ENCODE results near the gene CPA4. TPM values are rescaled to one million over a fixed set of nuclear protein-coding genes. Genes with fewer than 3 reads are reported as not detected.
"Not testable (repeated sequence)": the region's sequence is repeated elsewhere in the genome, so short reads cannot be mapped to it uniquely, and the experiment has no call there.

CPA4 gene
- total RNA-seq, 2 donors from 2014 or later = 0.23 TPM; not detected in 1

DNA sequence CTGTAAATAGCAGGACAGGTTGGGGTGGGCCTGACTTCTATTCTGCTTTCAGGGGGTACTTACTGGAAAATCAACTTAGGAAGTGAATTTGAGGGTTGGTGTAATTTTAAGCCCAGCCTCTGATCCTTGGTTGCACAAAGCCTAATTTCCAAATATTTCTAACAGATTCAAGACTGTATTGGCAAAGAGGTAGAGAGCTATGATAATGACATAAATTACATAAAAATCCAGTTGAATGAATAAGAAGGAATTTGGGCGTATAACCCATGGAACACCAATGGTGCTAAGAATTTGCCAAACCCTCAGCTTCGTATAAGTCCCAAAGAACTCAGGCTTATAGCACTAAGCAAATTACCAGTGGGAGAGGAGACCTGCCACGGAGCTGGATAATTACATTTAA, 11.9 kb downstream of the CPA4 start:
- DNase-seq (ENCODE audit: low spot score) = no peak
- Histone ChIP-seq H3K36me3 (no peaks in the 10 kb centered on the region), H3K4me1 (replicated peaks) (no peaks in the 10 kb centered on the region), H3K27me3 (replicated peaks; ENCODE audit: insufficient read depth) (no peaks in the 10 kb centered on the region), H3K9me3 (no peaks in the 10 kb centered on the region), H3K27ac (no peak overlapping the region), H3K4me3 (no peak overlapping the region)
- TF ChIP-seq, protein P1, sequence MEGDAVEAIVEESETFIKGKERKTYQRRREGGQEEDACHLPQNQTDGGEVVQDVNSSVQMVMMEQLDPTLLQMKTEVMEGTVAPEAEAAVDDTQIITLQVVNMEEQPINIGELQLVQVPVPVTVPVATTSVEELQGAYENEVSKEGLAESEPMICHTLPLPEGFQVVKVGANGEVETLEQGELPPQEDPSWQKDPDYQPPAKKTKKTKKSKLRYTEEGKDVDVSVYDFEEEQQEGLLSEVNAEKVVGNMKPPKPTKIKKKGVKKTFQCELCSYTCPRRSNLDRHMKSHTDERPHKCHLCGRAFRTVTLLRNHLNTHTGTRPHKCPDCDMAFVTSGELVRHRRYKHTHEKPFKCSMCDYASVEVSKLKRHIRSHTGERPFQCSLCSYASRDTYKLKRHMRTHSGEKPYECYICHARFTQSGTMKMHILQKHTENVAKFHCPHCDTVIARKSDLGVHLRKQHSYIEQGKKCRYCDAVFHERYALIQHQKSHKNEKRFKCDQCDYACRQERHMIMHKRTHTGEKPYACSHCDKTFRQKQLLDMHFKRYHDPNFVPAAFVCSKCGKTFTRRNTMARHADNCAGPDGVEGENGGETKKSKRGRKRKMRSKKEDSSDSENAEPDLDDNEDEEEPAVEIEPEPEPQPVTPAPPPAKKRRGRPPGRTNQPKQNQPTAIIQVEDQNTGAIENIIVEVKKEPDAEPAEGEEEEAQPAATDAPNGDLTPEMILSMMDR (IDR thresholded peaks at IDR 0.05) = no peak
- TF ChIP-seq POLR2AphosphoS5 (IDR thresholded peaks at IDR 0.05) (no peak), POLR2A (IDR thresholded peaks at IDR 0.05) (no peak)
- intact Hi-C loops (cut with DNase I) = no loop called here
- WGBS = 97% methylated on average over 3 of the region's 3 CpGs

- intact Hi-C loops (cut with DNase I) = no loop called here
- H3K9me3 ChIP-seq = no peaks in the 10 kb centered on the region
- DNase-seq (ENCODE audit: low spot score) = no peak
- TF ChIP-seq, protein P1 (IDR thresholded peaks at IDR 0.05) = no peak
- no peak for TF ChIP-seq POLR2A (IDR thresholded peaks at IDR 0.05)
- no peak for TF ChIP-seq POLR2AphosphoS5 (IDR thresholded peaks at IDR 0.05)
- H3K4me3 ChIP-seq = no peak overlapping the region
- whole genome bisulfite sequencing = 79% methylated on average over 21 of the region's 21 CpGs
- no peaks in the 10 kb centered on the region for H3K4me1 ChIP-seq (replicated peaks)
- no peaks in the 10 kb centered on the region for H3K27me3 ChIP-seq (replicated peaks; ENCODE audit: insufficient read depth)
- H3K36me3 ChIP-seq = no peaks in the 10 kb centered on the region
- no peak overlapping the region for H3K27ac ChIP-seq
Measured at GRCh38 chr7:130305433-130306042, 12.6 kb downstream of the CPA4 start.

DNA sequence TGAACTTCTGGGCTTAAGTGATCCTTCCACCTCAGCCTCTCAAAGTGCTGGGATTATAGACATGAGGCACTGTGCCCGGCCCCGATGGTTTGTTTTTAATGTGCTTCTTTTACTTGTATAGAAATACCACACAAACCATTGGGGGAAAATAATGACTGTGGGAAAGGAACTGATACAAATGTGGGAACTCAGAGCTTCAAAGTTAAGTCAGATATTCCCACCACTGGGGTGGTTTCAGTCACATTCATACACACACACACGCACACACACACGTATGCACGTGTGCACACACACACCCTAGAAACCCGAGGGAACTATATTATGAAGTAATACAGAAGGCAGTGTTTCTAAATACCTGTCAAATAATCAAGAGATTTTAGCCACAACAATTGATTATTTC, 17.0 kb downstream of the CPA4 start:
- DNase-seq (ENCODE audit: low spot score) = no peak

DNA sequence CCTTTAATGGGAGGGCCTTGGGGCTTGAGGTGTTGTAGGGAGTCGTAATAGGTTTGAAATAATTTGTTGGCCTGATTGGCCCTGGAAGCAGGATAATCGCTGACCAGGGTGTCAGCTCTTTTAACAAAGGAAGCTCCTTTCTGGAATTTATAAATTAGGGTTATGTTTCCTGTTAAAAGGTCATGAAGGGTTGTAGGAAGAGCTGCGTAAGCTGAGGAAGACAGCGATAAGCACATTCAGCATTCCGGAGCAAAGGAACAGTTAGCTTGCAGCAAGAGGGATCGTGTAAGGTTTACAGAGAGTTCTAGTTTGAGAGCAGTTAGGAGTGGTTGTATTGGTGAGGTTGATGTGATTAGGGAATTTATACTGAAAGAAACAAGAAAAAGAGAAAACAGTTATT, 21.3 kb downstream of the CPA4 start:
- no peaks in the 10 kb centered on the region for H3K9me3 ChIP-seq
- no peak for DNase-seq (ENCODE audit: low spot score)
- no peaks in the 10 kb centered on the region for H3K27me3 ChIP-seq (replicated peaks; ENCODE audit: insufficient read depth)
- H3K36me3 ChIP-seq = no peaks in the 10 kb centered on the region
- no peak overlapping the region for H3K27ac ChIP-seq
- intact Hi-C loops (cut with DNase I) = no loop called here
- 75% methylated on average over 6 of the region's 6 CpGs for WGBS
- H3K4me3 ChIP-seq = no peak overlapping the region
- TF ChIP-seq POLR2AphosphoS5 (IDR thresholded peaks at IDR 0.05) (no peak), POLR2A (IDR thresholded peaks at IDR 0.05) (no peak)
- TF ChIP-seq, protein P1 (IDR thresholded peaks at IDR 0.05) = no peak
- no peaks in the 10 kb centered on the region for H3K4me1 ChIP-seq (replicated peaks)

More for the DNA sequence above, 17.0 kb downstream of the CPA4 start:
- no peak overlapping the region for H3K27ac ChIP-seq
- no peak overlapping the region for H3K4me3 ChIP-seq
- TF ChIP-seq, protein P1 (IDR thresholded peaks at IDR 0.05) = no peak
- H3K36me3 ChIP-seq = no peaks in the 10 kb centered on the region
- no peaks in the 10 kb centered on the region for H3K9me3 ChIP-seq
- no peaks in the 10 kb centered on the region for H3K4me1 ChIP-seq (replicated peaks)
- WGBS = 90% methylated on average over 6 of the region's 6 CpGs
- intact Hi-C loops (cut with DNase I) = no loop called here
- H3K27me3 ChIP-seq (replicated peaks; ENCODE audit: insufficient read depth) = no peaks in the 10 kb centered on the region

DNA sequence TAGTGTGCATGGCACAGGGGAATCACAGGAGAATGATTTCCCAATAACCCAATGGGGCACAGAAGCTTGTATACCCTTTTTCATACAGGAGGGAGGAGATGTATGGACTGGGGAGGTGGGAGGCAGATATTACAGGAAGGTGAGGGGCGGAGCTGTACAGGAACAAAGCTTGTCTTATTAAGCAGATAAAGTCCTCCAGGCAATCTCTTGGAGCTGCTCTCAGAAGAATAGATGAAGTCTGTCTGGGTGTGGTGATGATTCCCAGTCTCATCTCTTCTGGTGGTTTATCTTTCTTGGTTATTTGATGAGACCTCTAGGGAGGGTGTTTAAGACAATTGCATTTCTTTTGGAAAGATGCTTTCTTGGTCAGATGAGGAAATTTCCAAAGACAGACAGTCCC, 26.6 kb downstream of the CPA4 start:
- H3K27ac ChIP-seq = no peak overlapping the region
- H3K4me1 ChIP-seq (replicated peaks) = no peaks in the 10 kb centered on the region
- no peaks in the 10 kb centered on the region for H3K9me3 ChIP-seq
- TF ChIP-seq POLR2AphosphoS5 (IDR thresholded peaks at IDR 0.05) (no peak), POLR2A (IDR thresholded peaks at IDR 0.05) (no peak)
- TF ChIP-seq, protein P1 (IDR thresholded peaks at IDR 0.05) = no peak
- intact Hi-C loops (cut with DNase I) = no loop called here
- H3K27me3 ChIP-seq (replicated peaks; ENCODE audit: insufficient read depth) = no peaks in the 10 kb centered on the region
- no peak overlapping the region for H3K4me3 ChIP-seq
- 100% methylated on average over 1 of the region's 1 CpG for whole genome bisulfite sequencing
- no peaks in the 10 kb centered on the region for H3K36me3 ChIP-seq
- DNase-seq (ENCODE audit: low spot score) = no peak

- not testable (repeated sequence) for H3K27ac ChIP-seq
- WGBS = 96% methylated on average over 3 of the region's 3 CpGs
Measured at GRCh38 chr7:130321542-130322229, 28.7 kb downstream of the CPA4 start.

More at GRCh38 chr7:130321542-130322229, 28.7 kb downstream of the CPA4 start:
- H3K4me1 ChIP-seq (replicated peaks); H3K36me3 ChIP-seq; H3K9me3 ChIP-seq; intact Hi-C loops (cut with DNase I); H3K4me3 ChIP-seq; H3K27me3 ChIP-seq (replicated peaks; ENCODE audit: insufficient read depth); DNase-seq (ENCODE audit: low spot score): not testable (repeated sequence)
